ENCODE results near the gene ZNF860.
A peak's percentile ranks its signal among the peaks of the same experiment; 100 is the strongest.
"Not testable (repeated sequence)": the region's sequence is repeated elsewhere in the genome, so short reads cannot be mapped to it uniquely, and the experiment has no call there.

ZNF860 gene

GRCh38 chr3:31960793-31961431 lies 20.6 kb upstream of the ZNF860 start:
- no peak for DNase-seq (ENCODE audit: low read depth in 2 of 2)

- DNase-seq (ENCODE audit: low read depth in 2 of 2): no peak
Measured at GRCh38 chr3:31962801-31963205, 18.7 kb upstream of the ZNF860 start.

GRCh38 chr3:31966978-31967591 lies 14.5 kb upstream of the ZNF860 start:
- no peak for DNase-seq (ENCODE audit: low read depth in 2 of 2)

- no peak for DNase-seq (ENCODE audit: low read depth in 2 of 2)
Measured at GRCh38 chr3:31967592-31967991, 14.0 kb upstream of the ZNF860 start.

GRCh38 chr3:31968369-31968926 lies 13.1 kb upstream of the ZNF860 start:
- no peak for DNase-seq (ENCODE audit: low read depth in 2 of 2)

- DNase-seq (ENCODE audit: low read depth in 2 of 2): no peak
Measured at GRCh38 chr3:31968927-31969418, 12.6 kb upstream of the ZNF860 start.

- no peak for DNase-seq (ENCODE audit: low read depth in 2 of 2)
Measured at GRCh38 chr3:31971607-31972006, 9.9 kb upstream of the ZNF860 start.

GRCh38 chr3:31973081-31973480 lies 8.5 kb upstream of the ZNF860 start:
- DNase-seq (ENCODE audit: low read depth in 2 of 2): no peak

GRCh38 chr3:31973837-31974236 lies 7.7 kb upstream of the ZNF860 start:
- no peak for DNase-seq (ENCODE audit: low read depth in 2 of 2)

GRCh38 chr3:31974471-31974870 lies 7.1 kb upstream of the ZNF860 start:
- no peak for DNase-seq (ENCODE audit: low read depth in 2 of 2)

- DNase-seq (ENCODE audit: low read depth in 2 of 2): no peak
Measured at GRCh38 chr3:31974964-31975363, 6.6 kb upstream of the ZNF860 start.

- no peak for DNase-seq (ENCODE audit: low read depth in 2 of 2)
Measured at GRCh38 chr3:31976302-31976701, 5.2 kb upstream of the ZNF860 start.

- no peak for DNase-seq (ENCODE audit: low read depth in 2 of 2)
Measured at GRCh38 chr3:31977736-31978135, 3.8 kb upstream of the ZNF860 start.

GRCh38 chr3:31978553-31978952 lies 3.0 kb upstream of the ZNF860 start:
- no peak for DNase-seq (ENCODE audit: low read depth in 2 of 2)

- no peak for DNase-seq (ENCODE audit: low read depth in 2 of 2)
Measured at GRCh38 chr3:31979001-31979697, 2.4 kb upstream of the ZNF860 start.

- DNase-seq (ENCODE audit: low read depth in 2 of 2): peak; percentile 23 to 25
Measured at GRCh38 chr3:31980530-31981205, 882 bp upstream of the ZNF860 start.

GRCh38 chr3:31984321-31984720 lies 2.8 kb downstream of the ZNF860 start:
- no peak for DNase-seq (ENCODE audit: low read depth in 2 of 2)

GRCh38 chr3:31985831-31986230 lies 4.3 kb downstream of the ZNF860 start:
- DNase-seq (ENCODE audit: low read depth in 2 of 2): no peak

GRCh38 chr3:31988271-31988670 lies 6.7 kb downstream of the ZNF860 start:
- no peak for DNase-seq (ENCODE audit: low read depth in 2 of 2)

- DNase-seq (ENCODE audit: low read depth in 2 of 2): not testable (repeated sequence)
Measured at GRCh38 chr3:31992995-31993394, 11.4 kb downstream of the ZNF860 start.

- no peak for DNase-seq (ENCODE audit: low read depth in 2 of 2)
Measured at GRCh38 chr3:31993843-31994242, 12.3 kb downstream of the ZNF860 start.

GRCh38 chr3:31995026-31995425 lies 13.5 kb downstream of the ZNF860 start:
- not testable (repeated sequence) for DNase-seq (ENCODE audit: low read depth in 2 of 2)

All from stimulated activated CD4-positive, alpha-beta T cell treated with anti-CD3 and anti-CD28 coated beads, Interleukin-1b, Interleukin-23, amount 100 ng/mL, for 4 hours (primary cell).